CD4-positive, alpha-beta T cell (primary cell): ENCODE data around the gene SUMO4. TPM values are rescaled to one million over a fixed set of nuclear protein-coding genes. Genes with fewer than 3 reads are reported as not detected.

Experiments
- ATAC-seq: fragments of 200-7000 bp; cut with Tn5 transposase; one replicate; pipeline ENCODE4 v1.10.0; 2022; ENCODE audit warnings: mild to moderate bottlenecking; ENCODE audit not compliant: poor library complexity
- CTCF ChIA-PET: fragments of 350-600 bp; sonication (Branson Sonifier 250); formaldehyde crosslinking; loops from one replicate; lab custom pipeline; 2021; ENCODE audit warnings: antibody characterized with exemption, inconsistent platforms; lab: Charles Lee
- POLR2A ChIA-PET: fragments of 350-600 bp; sonication (Branson Sonifier 250); formaldehyde crosslinking; loops from one replicate; lab custom pipeline; 2021; ENCODE audit warnings: antibody characterized with exemption, inconsistent platforms; lab: Charles Lee
- DNase-seq, 14 experiments: peaks; one replicate each; pipeline ENCODE4 v3.0.0-alpha.2; 2013 to 2020; ENCODE audit warnings: mixed read lengths in 2 of 14
- H3K27ac ChIP-seq, 2 donors: one replicate each; pipeline versions ENCODE4 v1.5.1 to v1.7.0; 2013; ENCODE audit warnings: low read length in 2 of 2, low read depth in 1 of 2, mild to moderate bottlenecking in 1 of 2
- H3K27me3 ChIP-seq, 2 experiments: 1 replicate in 1 of 2; 2 replicates in 1 of 2; pipeline versions ENCODE4 v1.6.1 to v1.7.0; 2013; ENCODE audit warnings: low read length in 2 of 2, control low read depth in 1 of 2, mild to moderate bottlenecking in 1 of 2, moderate library complexity in 1 of 2; ENCODE audit not compliant: insufficient read depth in 2 of 2, control insufficient read depth in 1 of 2
- H3K36me3 ChIP-seq: one replicate; pipeline ENCODE4 v1.6.1; 2013; ENCODE audit warnings: low read length, control low read depth; ENCODE audit not compliant: insufficient read depth
- H3K4me1 ChIP-seq: one replicate; pipeline ENCODE4 v1.6.1; 2013; ENCODE audit warnings: low read length, control low read depth; ENCODE audit not compliant: insufficient read depth
- H3K4me3 ChIP-seq: one replicate; pipeline ENCODE4 v1.5.1; 2013; ENCODE audit warnings: mild to moderate bottlenecking, low read length, moderate library complexity
- H3K9me3 ChIP-seq, 2 experiments: 1 replicate in 1 of 2; 2 replicates in 1 of 2; pipeline versions ENCODE4 v1.6.1 to v1.7.0; 2013; ENCODE audit warnings: low read length in 2 of 2, mild to moderate bottlenecking in 2 of 2, control low read depth in 1 of 2, moderate library complexity in 1 of 2; ENCODE audit not compliant: control insufficient read depth in 1 of 2, insufficient read depth in 1 of 2
- H3K27ac Mint-ChIP-seq: one replicate; pipeline ENCODE4 v1.8.0; 2020; ENCODE audit warnings: mixed read lengths
- H3K27me3 Mint-ChIP-seq: one replicate; pipeline ENCODE4 v1.8.0; 2021; ENCODE audit warnings: mixed read lengths
- H3K36me3 Mint-ChIP-seq: one replicate; pipeline ENCODE4 v1.8.0; 2021; ENCODE audit warnings: low read depth, mixed read lengths
- H3K4me1 Mint-ChIP-seq: one replicate; pipeline ENCODE4 v1.8.0; 2021; ENCODE audit warnings: low read depth, mixed read lengths
- H3K4me3 Mint-ChIP-seq: one replicate; pipeline ENCODE4 v1.8.0; 2020; ENCODE audit warnings: mild to moderate bottlenecking, mixed read lengths
- H3K9me3 Mint-ChIP-seq: one replicate; pipeline ENCODE4 v1.8.0; 2020; ENCODE audit warnings: mixed read lengths
- intact Hi-C, 2 experiments: fragments of 100-400 bp; cut with DNase I in 1 of 2; cut with micrococcal nuclease in 1 of 2; formaldehyde crosslinking; loops; one replicate each; pipeline versions ENCODE4 v1.15.1 to v1.9.0; 2023 to 2025; cut with DNase I, micrococcal nuclease
- total RNA-seq, 174 experiments: library from RNA in 2 of 174; stranded (reverse) in 2 of 174; gene quantifications; one replicate each; pipeline ENCODE4 v1.2.3 and lab custom pipeline; 2021 to 2026
- TF ChIP-seq, protein P1 (sequence below): fragments of 200-600 bp; IDR thresholded peaks from one replicate; pipeline ENCODE4 v1.8.0; 2022; ENCODE audit warnings: antibody characterized with exemption, mild to moderate bottlenecking

Gene SUMO4
- total RNA-seq, 2 experiments from 2014 or later, result 8.6 to 8.7 TPM

DNA sequence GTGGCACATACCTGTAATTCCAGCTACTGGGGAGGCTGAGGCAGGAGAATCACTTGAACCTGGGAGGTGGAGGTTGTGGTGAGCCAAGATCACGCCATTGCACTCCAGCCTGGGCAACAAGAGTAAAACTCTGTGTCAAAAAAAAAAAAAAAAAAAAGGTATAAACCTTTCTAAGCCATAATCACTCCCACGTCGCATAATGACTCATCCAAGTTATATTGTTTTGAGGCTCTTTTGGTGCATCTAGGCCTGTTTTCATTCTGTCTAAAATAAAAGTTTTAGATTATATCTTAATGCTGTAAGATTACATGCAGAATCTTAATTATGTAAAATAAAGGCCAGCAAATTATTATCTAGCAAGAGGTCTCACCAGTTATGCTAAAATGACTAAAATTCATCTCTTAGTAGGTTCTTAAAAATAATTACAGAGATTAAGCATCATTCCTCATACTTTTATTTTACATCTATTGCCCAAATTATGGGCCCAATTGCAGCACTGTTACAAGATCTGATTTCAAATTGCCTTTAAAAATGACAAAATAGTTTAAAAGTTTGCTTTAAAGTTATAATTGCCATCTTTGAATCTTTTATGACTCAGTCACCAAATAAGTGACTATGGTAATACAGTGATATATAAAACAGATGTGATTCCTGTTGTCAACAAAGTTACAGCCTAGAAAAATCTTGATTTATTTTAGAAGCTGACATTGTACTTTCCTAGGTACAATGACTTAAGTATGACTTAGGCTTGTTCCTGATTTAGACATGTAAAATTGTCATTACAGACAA, 10.4 kb upstream of the SUMO4 start:
- ATAC-seq (no peak), DNase-seq (no peak)
- Mint-ChIP-seq H3K4me1 (peaks cover 79% of the 10 kb centered on the region), H3K36me3 (peaks cover 88% of the 10 kb centered on the region), H3K27me3 (no peaks in the 10 kb centered on the region), H3K4me3 (no peak overlapping the region), H3K9me3 (peaks cover 9% of the 10 kb centered on the region), H3K27ac (no peak overlapping the region)
- CTCF ChIA-PET, result no interaction called here
- Histone ChIP-seq H3K9me3 (no peaks in the 10 kb centered on the region), H3K4me1 (peaks cover 6% of the 10 kb centered on the region), H3K4me3 (no peak overlapping the region), H3K27ac (no peak overlapping the region), H3K36me3 (peaks cover 30% of the 10 kb centered on the region), H3K27me3 (no peaks in the 10 kb centered on the region)
- TF ChIP-seq, protein P1, sequence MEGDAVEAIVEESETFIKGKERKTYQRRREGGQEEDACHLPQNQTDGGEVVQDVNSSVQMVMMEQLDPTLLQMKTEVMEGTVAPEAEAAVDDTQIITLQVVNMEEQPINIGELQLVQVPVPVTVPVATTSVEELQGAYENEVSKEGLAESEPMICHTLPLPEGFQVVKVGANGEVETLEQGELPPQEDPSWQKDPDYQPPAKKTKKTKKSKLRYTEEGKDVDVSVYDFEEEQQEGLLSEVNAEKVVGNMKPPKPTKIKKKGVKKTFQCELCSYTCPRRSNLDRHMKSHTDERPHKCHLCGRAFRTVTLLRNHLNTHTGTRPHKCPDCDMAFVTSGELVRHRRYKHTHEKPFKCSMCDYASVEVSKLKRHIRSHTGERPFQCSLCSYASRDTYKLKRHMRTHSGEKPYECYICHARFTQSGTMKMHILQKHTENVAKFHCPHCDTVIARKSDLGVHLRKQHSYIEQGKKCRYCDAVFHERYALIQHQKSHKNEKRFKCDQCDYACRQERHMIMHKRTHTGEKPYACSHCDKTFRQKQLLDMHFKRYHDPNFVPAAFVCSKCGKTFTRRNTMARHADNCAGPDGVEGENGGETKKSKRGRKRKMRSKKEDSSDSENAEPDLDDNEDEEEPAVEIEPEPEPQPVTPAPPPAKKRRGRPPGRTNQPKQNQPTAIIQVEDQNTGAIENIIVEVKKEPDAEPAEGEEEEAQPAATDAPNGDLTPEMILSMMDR, result no peak
- intact Hi-C loops, result no loop called here
- POLR2A ChIA-PET, result no interaction called here

DNA sequence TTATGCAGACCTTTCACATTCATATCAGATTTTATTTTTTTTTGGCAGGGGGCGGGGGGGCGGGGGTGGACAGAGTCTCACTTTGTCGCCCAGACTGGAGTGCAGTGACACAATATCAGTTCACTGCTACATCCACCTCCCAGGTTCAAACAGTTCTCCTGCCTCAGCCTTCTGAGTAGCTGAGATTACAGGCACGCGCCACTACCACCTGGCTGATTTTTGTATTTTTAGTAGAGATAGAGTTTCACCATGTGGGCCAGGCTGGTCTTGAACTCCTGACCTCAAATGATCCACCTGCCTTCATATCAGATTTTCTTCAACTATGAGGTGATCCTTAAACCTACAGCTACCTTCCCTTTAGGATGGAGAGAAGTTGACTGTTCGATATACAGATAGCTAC, 8.0 kb upstream of the SUMO4 start:
- Mint-ChIP-seq H3K4me1 (peaks cover 82% of the 10 kb centered on the region), H3K9me3 (no peaks in the 10 kb centered on the region), H3K4me3 (no peak overlapping the region), H3K27ac (peak overlapping the region; percentile 48), H3K36me3 (peaks cover 88% of the 10 kb centered on the region), H3K27me3 (no peaks in the 10 kb centered on the region)
- ATAC-seq (no peak), DNase-seq (no peak)
- Histone ChIP-seq H3K9me3 (no peaks in the 10 kb centered on the region), H3K27me3 (no peaks in the 10 kb centered on the region), H3K4me3 (no peak overlapping the region), H3K27ac (no peak overlapping the region), H3K36me3 (peaks cover 17% of the 10 kb centered on the region), H3K4me1 (peaks cover 6% of the 10 kb centered on the region)
- intact Hi-C loops, result no loop called here
- TF ChIP-seq, protein P1, result no peak
- ChIA-PET CTCF (interaction anchor here (1.3 kb wide), 1 partner anchor 210 kb away, joined by 3 read pairs; no protein-coding TSS in a partner anchor), POLR2A (interaction anchor here (0.6 kb wide), 1 partner anchor 297 kb away, joined by 3 read pairs; no protein-coding TSS in a partner anchor)

DNA sequence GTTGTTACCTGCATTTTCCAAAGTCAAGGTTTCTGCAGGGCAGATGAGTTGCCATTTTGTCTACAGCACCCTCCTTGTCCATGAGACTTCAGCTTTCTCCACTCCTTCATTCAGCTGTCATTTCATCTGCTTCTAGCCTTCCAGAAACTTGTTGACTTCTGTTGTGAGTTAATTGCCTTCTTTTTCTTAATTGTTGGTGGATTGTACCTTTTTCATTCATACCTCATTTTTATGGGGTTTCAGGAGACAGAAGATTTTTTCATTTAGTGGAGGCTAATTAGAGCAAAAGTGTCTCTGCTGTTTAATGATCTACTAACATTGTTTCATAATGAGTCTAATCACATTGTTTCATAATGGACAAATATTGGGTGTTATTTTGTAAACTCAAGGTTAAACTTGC, 7.5 kb upstream of the SUMO4 start:
- no peak overlapping the region for H3K4me3 ChIP-seq
- POLR2A ChIA-PET, result interaction anchor here (0.6 kb wide), 1 partner anchor 297 kb away, joined by 3 read pairs; no protein-coding TSS in a partner anchor
- DNase-seq (no peak), ATAC-seq (no peak)
- intact Hi-C loops, result no loop called here
- Mint-ChIP-seq H3K4me1 (peaks cover 79% of the 10 kb centered on the region), H3K36me3 (peaks cover 88% of the 10 kb centered on the region), H3K27ac (peak overlapping the region; percentile 48), H3K4me3 (no peak overlapping the region), H3K27me3 (no peaks in the 10 kb centered on the region), H3K9me3 (no peaks in the 10 kb centered on the region)
- peaks cover 6% of the 10 kb centered on the region for H3K4me1 ChIP-seq
- CTCF ChIA-PET, result interaction anchor here (1.3 kb wide), 2 partner anchors 39 to 211 kb away, joined by 3 read pairs; no protein-coding TSS in a partner anchor
- no peaks in the 10 kb centered on the region for H3K27me3 ChIP-seq
- H3K27ac ChIP-seq, result no peak overlapping the region
- no peaks in the 10 kb centered on the region for H3K9me3 ChIP-seq
- peaks cover 20% of the 10 kb centered on the region for H3K36me3 ChIP-seq
- TF ChIP-seq, protein P1, result no peak
